H1 (cell line): ENCODE data around the gene FITM1. TPM values are rescaled to one million over a fixed set of nuclear protein-coding genes. Genes with fewer than 3 reads are reported as not detected.

Source experiments
- CTCF ChIA-PET: fragments of 300-600 bp; sonication (Branson Sonifier 250); formaldehyde crosslinking; loops from one replicate; lab custom pipeline; 2021; ENCODE audit not compliant: partially characterized antibody; lab: Charles Lee
- POLR2A ChIA-PET: fragments of 300-600 bp; sonication (Branson Sonifier 250); formaldehyde crosslinking; loops from one replicate; lab custom pipeline; 2021; ENCODE audit warnings: inconsistent platforms; ENCODE audit not compliant: partially characterized antibody; lab: Charles Lee
- DNase-seq, 2 experiments: peaks; one replicate each; pipeline versions ENCODE4 v3.0.0 to v3.0.0-alpha.2; 2010 to 2022; ENCODE audit warnings: low spot score in 2 of 2, low read depth in 1 of 2, mixed read lengths in 1 of 2
- FAIRE-seq: peaks from 2 replicates; lab custom pipeline; 2011; peaks lifted over from hg19 to GRCh38; lab: Jason Lieb, UNC
- H2AFZ ChIP-seq: 2 replicates; pipeline ENCODE4 v1.8.1; 2012; ENCODE audit warnings: low read length, inconsistent platforms
- H2AK5ac ChIP-seq: 2 replicates; pipeline ENCODE4 v1.6.1; 2013; ENCODE audit warnings: low read depth, low read length
- H2BK120ac ChIP-seq: replicated peaks from 2 replicates; pipeline ENCODE3; 2013; ENCODE audit warnings: low read depth, low read length, inconsistent platforms
- H2BK12ac ChIP-seq: 2 replicates; pipeline ENCODE4 v1.6.1; 2013; ENCODE audit warnings: low read depth, low read length
- H2BK15ac ChIP-seq: 2 replicates; pipeline ENCODE4 v1.6.1; 2013; ENCODE audit warnings: low read length
- H2BK20ac ChIP-seq: 2 replicates; pipeline ENCODE4 v1.6.1; 2013; ENCODE audit warnings: low read length
- H2BK5ac ChIP-seq: 2 replicates; pipeline ENCODE4 v1.6.1; 2013; ENCODE audit warnings: low read depth, low read length
- H3K14ac ChIP-seq: 2 replicates; pipeline ENCODE4 v1.6.1; 2013; ENCODE audit warnings: inconsistent platforms; ENCODE audit not compliant: insufficient read length
- H3K18ac ChIP-seq: 2 replicates; pipeline ENCODE4 v1.6.1; 2013; ENCODE audit warnings: low read length; ENCODE audit errors: extremely low read depth
- H3K23ac ChIP-seq: 2 replicates; pipeline ENCODE4 v1.6.1; 2013; ENCODE audit warnings: inconsistent platforms; ENCODE audit not compliant: insufficient read length
- H3K23me2 ChIP-seq: 2 replicates; pipeline ENCODE4 v1.6.1; 2013; ENCODE audit warnings: low read depth, low read length
- H3K27ac ChIP-seq: 2 replicates; pipeline ENCODE4 v1.6.1; 2011; ENCODE audit warnings: low read depth, low read length, inconsistent platforms
- H3K27me3 ChIP-seq, 4 experiments: replicated peaks in 1 of 4; 1 replicate in 1 of 4; 2 replicates in 3 of 4; pipeline versions ENCODE4 v1.6.1 to v1.8.1; 2011 to 2013; ENCODE audit warnings: low read length in 3 of 4, mild to moderate bottlenecking in 3 of 4, inconsistent platforms in 2 of 4, mixed read lengths in 2 of 4, moderate library complexity in 1 of 4; ENCODE audit not compliant: control insufficient read depth in 3 of 4, insufficient read depth in 3 of 4; ENCODE audit errors: extremely low read depth in 1 of 4
- H3K36me3 ChIP-seq, 4 experiments: 2 replicates each; pipeline versions ENCODE4 v1.6.1 to v1.8.1; 2011 to 2013; ENCODE audit warnings: mild to moderate bottlenecking in 4 of 4, low read length in 3 of 4, moderate library complexity in 2 of 4, control low read depth in 1 of 4, inconsistent platforms in 1 of 4; ENCODE audit not compliant: insufficient read depth in 4 of 4, control insufficient read depth in 2 of 4
- H3K4ac ChIP-seq: replicated peaks from 2 replicates; pipeline ENCODE3; 2013; ENCODE audit warnings: low read length, low read depth, mixed read lengths, inconsistent platforms; ENCODE audit not compliant: insufficient read length
- H3K4me1 ChIP-seq, 4 experiments: replicated peaks in 1 of 4; 1 replicate in 1 of 4; 2 replicates in 3 of 4; pipeline versions ENCODE4 v1.6.1 to v1.8.1; 2011 to 2013; ENCODE audit warnings: low read length in 3 of 4, inconsistent platforms in 2 of 4, mixed read lengths in 1 of 4; ENCODE audit not compliant: insufficient read depth in 4 of 4, control insufficient read depth in 3 of 4
- H3K4me2 ChIP-seq, 2 experiments: 2 replicates each; pipeline versions ENCODE4 v1.6.1 to v1.8.1; 2011 to 2013; ENCODE audit warnings: low read depth in 2 of 2, low read length in 2 of 2, control low read depth in 1 of 2, inconsistent platforms in 1 of 2, mild to moderate bottlenecking in 1 of 2; ENCODE audit not compliant: insufficient read depth in 1 of 2
- H3K4me3 ChIP-seq, 4 experiments: fragments of 200-600, 300-600 bp in 1 of 4; sonication (generic), shearing (Covaris generic), sonication (Bioruptor Twin) in 1 of 4; 2 replicates each; pipeline versions ENCODE4 v1.5.1 to v1.8.1; 2011 to 2016; ENCODE audit warnings: low read length in 4 of 4, low read depth in 3 of 4, control low read depth in 2 of 4, inconsistent platforms in 2 of 4, mild to moderate bottlenecking in 2 of 4, mixed read lengths in 1 of 4, moderate library complexity in 1 of 4; ENCODE audit not compliant: insufficient read depth in 2 of 4; ENCODE audit errors: extremely low read depth in 1 of 4
- H3K56ac ChIP-seq: replicated peaks from 2 replicates; pipeline ENCODE3; 2013; ENCODE audit warnings: low read depth, mild to moderate bottlenecking, mixed read lengths, low read length, inconsistent platforms; ENCODE audit not compliant: insufficient read length
- H3K79me1 ChIP-seq: 2 replicates; pipeline ENCODE4 v1.6.1; 2013; ENCODE audit warnings: low read depth, low read length, control low read depth
- H3K79me2 ChIP-seq, 2 experiments: 2 replicates each; pipeline versions ENCODE4 v1.6.1 to v1.8.1; 2012 to 2013; ENCODE audit warnings: low read length in 2 of 2, mild to moderate bottlenecking in 2 of 2, inconsistent platforms in 1 of 2; ENCODE audit not compliant: insufficient read depth in 2 of 2, control insufficient read depth in 1 of 2
- H3K9ac ChIP-seq, 4 experiments: replicated peaks in 1 of 4; 1 replicate in 1 of 4; 2 replicates in 3 of 4; pipeline versions ENCODE4 v1.6.1 to v1.8.1; 2011 to 2013; ENCODE audit warnings: low read depth in 3 of 4, low read length in 3 of 4, control low read depth in 2 of 4, mild to moderate bottlenecking in 2 of 4, moderate library complexity in 2 of 4, inconsistent platforms in 1 of 4; ENCODE audit errors: extremely low read depth in 1 of 4
- H3K9me3 ChIP-seq, 2 experiments: 2 replicates each; pipeline versions ENCODE4 v1.6.1 to v1.8.1; 2012 to 2013; ENCODE audit warnings: mild to moderate bottlenecking in 2 of 2, moderate library complexity in 2 of 2, control low read depth in 1 of 2, inconsistent platforms in 1 of 2, low read depth in 1 of 2, low read length in 1 of 2, mixed read lengths in 1 of 2; ENCODE audit not compliant: insufficient read depth in 2 of 2
- H4K20me1 ChIP-seq, 2 experiments: replicated peaks in 1 of 2; 2 replicates each; pipeline versions ENCODE3 to v1.8.1; 2011 to 2013; ENCODE audit warnings: inconsistent platforms in 2 of 2, low read length in 2 of 2, mild to moderate bottlenecking in 1 of 2; ENCODE audit not compliant: insufficient read depth in 2 of 2, control insufficient read depth in 1 of 2
- H4K5ac ChIP-seq: 2 replicates; pipeline ENCODE4 v1.6.1; 2013; ENCODE audit warnings: low read length, low read depth, mixed read lengths, inconsistent platforms; ENCODE audit not compliant: insufficient read length
- H4K8ac ChIP-seq: 2 replicates; pipeline ENCODE4 v1.8.0; 2013; ENCODE audit warnings: mild to moderate bottlenecking, moderate library complexity, low read length, inconsistent platforms; ENCODE audit not compliant: insufficient read depth; ENCODE audit errors: extremely low read depth
- H4K91ac ChIP-seq: replicated peaks from 2 replicates; pipeline ENCODE3; 2013; ENCODE audit warnings: low read length, mixed read lengths, inconsistent platforms; ENCODE audit not compliant: insufficient read length
- ASH2L ChIP-seq: fragments of 200-600, 300-600 bp; sonication (generic); IDR thresholded peaks from one replicate; pipeline ENCODE4 v1.7.1; 2017; ENCODE audit warnings: low read length
- BACH1 ChIP-seq: IDR thresholded peaks from 2 replicates; pipeline ENCODE4 v1.6.1; 2012; ENCODE audit warnings: low read length, improper control_type of control experiment
- CREB1 ChIP-seq: IDR thresholded peaks from 2 replicates; pipeline ENCODE4 v1.6.1; 2012; ENCODE audit warnings: inconsistent platforms
- KDM1A ChIP-seq: fragments of 200-600, 300-600 bp; sonication (generic); IDR thresholded peaks from 2 replicates; pipeline ENCODE4 v1.7.1; 2016; ENCODE audit warnings: mild to moderate bottlenecking, low read length, borderline replicate concordance
- KDM4A ChIP-seq: IDR thresholded peaks from one replicate; pipeline ENCODE4 v1.7.1; 2012; ENCODE audit warnings: low read depth, mild to moderate bottlenecking, moderate library complexity, low read length, inconsistent platforms; ENCODE audit not compliant: severe bottlenecking
- POU5F1 ChIP-seq: IDR thresholded peaks from 2 replicates; pipeline ENCODE4 v1.6.1; 2011; ENCODE audit warnings: low read depth, mild to moderate bottlenecking, low read length, moderate library complexity
- RFX5 ChIP-seq: IDR thresholded peaks from 2 replicates; pipeline ENCODE4 v1.6.1; 2011; ENCODE audit warnings: low read depth, low read length, improper control_type of control experiment, borderline replicate concordance
- TAF1 ChIP-seq: IDR thresholded peaks from 2 replicates; pipeline ENCODE4 v1.6.1; 2011; ENCODE audit warnings: mild to moderate bottlenecking, low read depth, low read length
- TBP ChIP-seq: IDR thresholded peaks from 2 replicates; pipeline ENCODE4 v1.6.1; 2011; ENCODE audit warnings: low read depth, low read length, improper control_type of control experiment
- WGBS, 2 experiments: shearing (Covaris generic) in 1 of 2; methylation state at CpG; one replicate each; pipeline versions ENCODE4 v1.1.6 to v1.1.7; 2013 to 2015; ENCODE audit warnings: low lambda C conversion rate in 2 of 2, mixed read lengths in 2 of 2, inconsistent platforms in 1 of 2, low coverage in 1 of 2, missing lambda C conversion rate in 1 of 2; ENCODE audit not compliant: insufficient replicate concordance in 2 of 2, insufficient coverage in 1 of 2, insufficient read length in 1 of 2; ENCODE audit errors: extremely low coverage in 1 of 2, missing lambda C conversion rate in 1 of 2; 5-methylcytosine and 5-hydroxymethylcytosine counted together
- polyA plus RNA-seq, 7 experiments: library from polyadenylated mRNA; depleted of rRNA in 3 of 7; stranded (reverse) in 5 of 7; unstranded in 2 of 7; fragments of >200 nt in 5 of 7; fragments of 200-250 nt in 2 of 7; gene quantifications; 1 replicate in 5 of 7; 2 replicates in 1 of 7; 4 replicates in 1 of 7; pipeline versions ENCODE4 v1.2.1 to v1.2.3, GENCODE V29; 2011 to 2013; ENCODE audit warnings: missing spikeins in 2 of 7, mixed read lengths in 2 of 7
- total RNA-seq: library from RNA; stranded (reverse); fragmentation: NEBNext Ultra II Directional; extraction: Animal tissue kit (Norgen Biotek cat#: 25700); gene quantifications from 2 replicates; pipeline ENCODE4 v1.2.1, GENCODE V29; 2021
- TF ChIP-seq, protein P1 (sequence below): IDR thresholded peaks from 2 replicates; pipeline ENCODE4 v1.6.1; 2012; ENCODE audit warnings: inconsistent platforms
- TF ChIP-seq, protein P2 (sequence below): IDR thresholded peaks from 2 replicates; pipeline ENCODE4 v1.6.1; 2012; ENCODE audit warnings: inconsistent platforms

FITM1 gene
- total and polyA plus RNA-seq, 2 of the 8 experiments (the other 6 are each of a cell fraction or from before 2014, with no cell fraction given) = 0.53 to 0.76 TPM

DNA sequence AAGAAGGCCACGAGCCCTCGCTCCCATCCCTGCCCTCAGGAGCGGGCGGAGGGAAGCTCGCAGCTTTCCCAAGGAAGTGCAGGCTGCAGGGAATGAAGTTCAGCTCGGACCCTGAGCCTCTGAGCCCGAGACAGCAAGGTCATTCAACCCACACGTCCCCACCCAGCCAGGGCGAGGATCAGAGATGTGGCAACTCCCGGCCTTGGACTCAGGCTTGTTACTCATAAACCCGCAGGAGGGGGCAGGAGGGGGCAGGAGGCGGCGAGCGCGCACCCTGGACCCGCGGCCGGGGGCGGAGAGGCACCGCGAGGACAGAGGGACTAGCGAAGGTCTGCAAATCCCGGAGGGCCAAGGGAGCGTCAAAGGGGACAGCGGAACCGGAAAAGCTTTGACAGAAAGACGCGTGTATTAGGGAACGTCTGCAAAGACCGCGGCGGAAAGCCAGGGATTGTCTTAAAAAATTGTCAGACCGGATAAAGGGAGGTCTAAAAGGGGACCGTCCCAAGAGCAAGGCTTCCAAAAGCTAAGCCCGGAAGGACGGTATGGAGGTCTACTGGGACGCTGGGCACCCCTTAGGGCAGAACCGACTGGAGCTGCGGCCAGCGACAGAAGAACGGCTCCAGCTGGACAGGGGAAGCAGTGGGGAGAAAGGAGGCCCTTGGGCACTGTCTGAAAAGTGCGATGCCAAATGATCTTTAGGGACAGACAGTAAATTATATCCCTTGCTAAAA, 16.5 kb upstream of the FITM1 start:
- Histone ChIP-seq H3K27me3 (no peaks in the 10 kb centered on the region), H3K79me1 (peaks cover 5% of the 10 kb centered on the region; the same call in 1 of the 2 replicates), H3K4ac (peak overlapping the region; percentile 65), H3K56ac (peak overlapping the region; percentile 12), H3K4me1 (peaks cover 0 to 4% (median 2%) of the 10 kb centered on the region in 4 experiments; a peak in 5 of 7 replicates), H3K36me3 (peaks cover 9 to 18% (median 14%) of the 10 kb centered on the region in 4 experiments), H3K4me2 (peak overlapping the region; percentile 85 to 91), H2BK5ac (peak overlapping the region; percentile 100), H2BK15ac (no peak overlapping the region; the same call in 1 of the 2 replicates), H2BK20ac (no peak overlapping the region; the same call in 1 of the 2 replicates), H3K79me2 (peaks cover 0 to 10% of the 10 kb centered on the region in 2 experiments; a peak in 2 of 4 replicates), H4K5ac (peak overlapping the region; percentile 82), H4K8ac (peak overlapping the region; percentile 93), H4K20me1 (no peaks in the 10 kb centered on the region), H2AFZ (peak overlapping the region; percentile 89), H3K18ac (peak overlapping the region; percentile 90), H3K27ac (peak overlapping the region; percentile 54; the same call in 1 of the 2 replicates), H3K9me3 (no peaks in the 10 kb centered on the region), H2AK5ac (no peak overlapping the region), H3K23me2 (peaks cover 7% of the 10 kb centered on the region), H3K14ac (peak overlapping the region; percentile 8), H2BK12ac (peak overlapping the region; percentile 80; the same call in 1 of the 2 replicates), H3K4me3 (peak overlapping the region; percentile 68 to 89 (median 76)), H4K91ac (peak overlapping the region; percentile 83), H2BK120ac (no peak overlapping the region), H3K23ac (no peak overlapping the region), H3K9ac (peak overlapping the region in 3 of 4 experiments; percentile 49 to 72 (median 71); a peak in 5 of 7 replicates)
- DNase-seq (peak; percentile 54 to 81), FAIRE-seq (no peak)
- WGBS, 2 experiments = 4% methylated on average over 38 of the region's 42 CpGs; no CpG with 5 or more reads in 1 of the 2 experiments
- POLR2A ChIA-PET = interaction anchor here (1.0 to 7.1 kb wide), 22 partner anchors 10 to 533 kb away, joined by 3 to 125 read pairs (median 5); partner anchors contain the start of genes CARMIL3, DHRS4L2, EMC9 and FITM1
- CTCF ChIA-PET = interaction anchor here (0.6 to 2.7 kb wide), 17 partner anchors 13 to 322 kb away, joined by 3 to 20 read pairs (median 4); partner anchors contain the start of genes EMC9, IRF9, PCK2 and PSME2
- TF ChIP-seq TAF1 (no peak; the same call in 1 of the 2 replicates), BACH1 (no peak), KDM4A (peak; percentile 55), CREB1 (peak; percentile 40), ASH2L (peak; percentile 89), KDM1A (no peak), RFX5 (no peak), POU5F1 (no peak), TBP (peak; percentile 13)
- TF ChIP-seq, protein P1, sequence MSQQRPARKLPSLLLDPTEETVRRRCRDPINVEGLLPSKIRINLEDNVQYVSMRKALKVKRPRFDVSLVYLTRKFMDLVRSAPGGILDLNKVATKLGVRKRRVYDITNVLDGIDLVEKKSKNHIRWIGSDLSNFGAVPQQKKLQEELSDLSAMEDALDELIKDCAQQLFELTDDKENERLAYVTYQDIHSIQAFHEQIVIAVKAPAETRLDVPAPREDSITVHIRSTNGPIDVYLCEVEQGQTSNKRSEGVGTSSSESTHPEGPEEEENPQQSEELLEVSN = no peak
- TF ChIP-seq, protein P2, sequence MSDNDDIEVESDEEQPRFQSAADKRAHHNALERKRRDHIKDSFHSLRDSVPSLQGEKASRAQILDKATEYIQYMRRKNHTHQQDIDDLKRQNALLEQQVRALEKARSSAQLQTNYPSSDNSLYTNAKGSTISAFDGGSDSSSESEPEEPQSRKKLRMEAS = 0 out of 2 replicates have a peak, but pooled peaks have one; percentile 33
